ENCODE data around the gene EFNA5. TPM values are rescaled to one million over a fixed set of nuclear protein-coding genes. Genes with fewer than 3 reads are reported as not detected.

Gene EFNA5
- total and polyA plus RNA-seq, 2 of the 8 experiments (the other 6 are each of a cell fraction or from before 2014, with no cell fraction given) = 9.6 to 21.8 TPM

- TF ChIP-seq CHD7 (IDR thresholded peaks at IDR 0.05; ENCODE audit: insufficient replicate concordance, low read length) (no peak), RXRA (IDR thresholded peaks at IDR 0.05; ENCODE audit: insufficient read depth, low read depth, low read length) (no peak), KDM5A (IDR thresholded peaks at IDR 0.05; ENCODE audit: low read length) (no peak), TCF12 (IDR thresholded peaks at IDR 0.05; ENCODE audit: low read depth, low read length) (no peak), JUND (IDR thresholded peaks at IDR 0.05; ENCODE audit: low read length) (no peak), RFX5 (IDR thresholded peaks at IDR 0.05; ENCODE audit: borderline replicate concordance, low read depth, low read length) (no peak), TBP (IDR thresholded peaks at IDR 0.05; ENCODE audit: low read depth, low read length) (no peak), PHF8 (conservative IDR thresholded peaks at IDR 0.05; ENCODE audit: low read depth, low read length) (no peak), GABPA (IDR thresholded peaks at IDR 0.05; ENCODE audit: borderline replicate concordance, insufficient read depth, low read length) (no peak), SIN3A (conservative IDR thresholded peaks at IDR 0.05 in 1 of 2, IDR thresholded peaks at IDR 0.05 in 1 of 2; ENCODE audit: low read depth in 1 of 2, low read length in 2 of 2) (no peak)
These were observed 129.3 kb downstream of the EFNA5 start (continued) for GRCh38 chr5:107541400-107541799.

Data from H1 (cell line).